HepG2 (cell line): ENCODE measurements around the gene AMBRA1. TPM values are rescaled to one million over a fixed set of nuclear protein-coding genes. Genes with fewer than 3 reads are reported as not detected.

ENCODE experiments used
- ATAC-seq: fragments of 200-7000 bp; cut with Tn5 transposase; 3 replicates; pipeline ENCODE4 v1.9.1; 2020; ENCODE audit warnings: mild to moderate bottlenecking, moderate library complexity
- BruUV-seq: library from RNA; stranded (reverse); fragments of 400-500 nt; replicated peaks from 2 replicates; lab custom pipeline; 2021; lab: Mats Ljungman, UMichigan
- CTCF ChIA-PET: fragments of 300-600 bp; formaldehyde crosslinking; extraction: SDS; loops from one replicate; lab custom pipeline; 2021; ENCODE audit warnings: low total read pairs, inconsistent platforms, low intra/inter-chr PET ratio; lab: Yijun Ruan, JAX
- POLR2A ChIA-PET: fragments of 350-600 bp; sonication (Branson Sonifier 250); formaldehyde crosslinking; loops from one replicate; lab custom pipeline; 2020; ENCODE audit warnings: antibody characterized with exemption, inconsistent platforms; lab: Yijun Ruan, JAX
- DNase-seq: peaks from one replicate; pipeline ENCODE4 v3.0.0-alpha.2; 2015; ENCODE audit warnings: low spot score
- FAIRE-seq: peaks from 3 replicates; lab custom pipeline; 2011; peaks lifted over from hg19 to GRCh38; lab: Jason Lieb, UNC
- H2AFZ ChIP-seq: one replicate; pipeline ENCODE4 v1.6.1; 2011; ENCODE audit warnings: low read length, inconsistent platforms
- H3K27ac ChIP-seq: fragments of 300-600 bp; 3 replicates; pipeline ENCODE4 v1.8.0; 2011; ENCODE audit warnings: mixed run types, mild to moderate bottlenecking, mixed read lengths, low read length, inconsistent platforms; ENCODE audit not compliant: insufficient read depth; ENCODE audit errors: extremely low read length
- H3K27me3 ChIP-seq, 2 experiments: fragments of 200-600 bp in 1 of 2; 2 replicates in 1 of 2; 3 replicates in 1 of 2; pipeline versions ENCODE4 v1.6.0 to v1.8.0; 2011; ENCODE audit warnings: low read length in 2 of 2, mild to moderate bottlenecking in 2 of 2, moderate library complexity in 2 of 2, inconsistent platforms in 1 of 2; ENCODE audit not compliant: insufficient read depth in 2 of 2, control insufficient read depth in 1 of 2
- H3K36me3 ChIP-seq, 2 experiments: fragments of 200-600 bp in 1 of 2; replicated peaks in 1 of 2; 2 replicates in 1 of 2; 3 replicates in 1 of 2; pipeline versions ENCODE4 v1.5.1 to v1.8.0; 2011; ENCODE audit warnings: low read length in 2 of 2, inconsistent platforms in 1 of 2; ENCODE audit not compliant: insufficient read depth in 2 of 2, control insufficient read depth in 1 of 2
- H3K4me1 ChIP-seq: 2 replicates; pipeline ENCODE4 v1.5.1; 2012; ENCODE audit warnings: low read length, inconsistent platforms; ENCODE audit not compliant: insufficient read depth
- H3K4me2 ChIP-seq: 2 replicates; pipeline ENCODE4 v1.6.0; 2011; ENCODE audit warnings: low read depth, low read length, inconsistent platforms
- H3K4me3 ChIP-seq, 3 experiments: fragments of 200-600 bp in 1 of 3; sonication (generic), shearing (Covaris generic) in 1 of 3; replicated peaks in 1 of 3; 2 replicates each; pipeline ENCODE4 v1.5.1; 2011 to 2016; ENCODE audit warnings: low read length in 3 of 3, inconsistent platforms in 2 of 3, low read depth in 2 of 3, mild to moderate bottlenecking in 2 of 3, control low read depth in 1 of 3, mixed read lengths in 1 of 3; ENCODE audit not compliant: insufficient read depth in 1 of 3
- H3K79me2 ChIP-seq: one replicate; pipeline ENCODE4 v1.6.1; 2011; ENCODE audit warnings: low read length, inconsistent platforms; ENCODE audit not compliant: insufficient read depth
- H3K9ac ChIP-seq: 2 replicates; pipeline ENCODE4 v1.6.0; 2011; ENCODE audit warnings: mild to moderate bottlenecking, low read depth, low read length, inconsistent platforms; ENCODE audit not compliant: insufficient read depth
- H3K9me3 ChIP-seq: 2 replicates; pipeline ENCODE4 v1.5.1; 2012; ENCODE audit warnings: mild to moderate bottlenecking, low read length
- H4K20me1 ChIP-seq: 2 replicates; pipeline ENCODE4 v1.6.0; 2011; ENCODE audit warnings: inconsistent platforms, mild to moderate bottlenecking, low read length, moderate library complexity; ENCODE audit not compliant: insufficient read depth
- HNF4G ChIP-seq, 2 experiments: sonication (generic) in 1 of 2; formaldehyde crosslinking in 1 of 2; IDR thresholded peaks; 2 replicates each; pipeline versions ENCODE4 v1.4.0 to v1.6.1; 2011 to 2020; ENCODE audit warnings: borderline replicate concordance in 2 of 2, low read depth in 2 of 2, mild to moderate bottlenecking in 2 of 2, low read length in 1 of 2, missing genetic modification reagents in 1 of 2, moderate library complexity in 1 of 2
- KMT2A ChIP-seq: sonication (generic); formaldehyde crosslinking; IDR thresholded peaks from 2 replicates; pipeline ENCODE4 v1.4.0; 2020; ENCODE audit warnings: missing genetic modification reagents
- MTF1 ChIP-seq: sonication (generic); formaldehyde crosslinking; IDR thresholded peaks from 2 replicates; pipeline ENCODE4 v1.5.0; 2020; ENCODE audit warnings: missing genetic modification reagents
- NRL ChIP-seq: sonication (generic); formaldehyde crosslinking; IDR thresholded peaks from 2 replicates; pipeline ENCODE4 v1.5.0; 2020; ENCODE audit warnings: missing genetic modification reagents, mild to moderate bottlenecking, moderate library complexity, borderline replicate concordance
- RCOR2 ChIP-seq: IDR thresholded peaks from 2 replicates; pipeline ENCODE4 v1.6.1; 2016; ENCODE audit warnings: missing biosample characterization, missing genetic modification reagents
- TOE1 ChIP-seq: sonication (generic); formaldehyde crosslinking; IDR thresholded peaks from 2 replicates; pipeline ENCODE4 v1.4.0; 2020; ENCODE audit warnings: mild to moderate bottlenecking, missing genetic modification reagents
- ZFAT ChIP-seq: sonication (generic); formaldehyde crosslinking; conservative IDR thresholded peaks from 2 replicates; pipeline ENCODE4 v1.8.1; 2023; ENCODE audit warnings: missing genetic modification reagents, inconsistent platforms
- ZMAT3 ChIP-seq: sonication (generic); formaldehyde crosslinking; conservative IDR thresholded peaks from 2 replicates; pipeline ENCODE4 v1.7.0; 2021; ENCODE audit warnings: missing genetic modification reagents
- ZNF180 ChIP-seq: sonication (generic); formaldehyde crosslinking; IDR thresholded peaks from 2 replicates; pipeline ENCODE4 v1.4.0; 2020; ENCODE audit warnings: low read depth, missing genetic modification reagents, borderline replicate concordance
- ZNF225 ChIP-seq: sonication (generic); formaldehyde crosslinking; IDR thresholded peaks from 2 replicates; pipeline ENCODE4 v1.4.0; 2020; ENCODE audit warnings: mild to moderate bottlenecking, missing genetic modification reagents
- ZSCAN12 ChIP-seq: sonication (generic); formaldehyde crosslinking; IDR thresholded peaks from 2 replicates; pipeline ENCODE4 v1.9.0; 2021; ENCODE audit warnings: mild to moderate bottlenecking, missing genetic modification reagents
- WGBS: methylation state at CpG from one replicate; pipeline ENCODE4 v1.1.6; 2017; ENCODE audit warnings: low lambda C conversion rate; 5-methylcytosine and 5-hydroxymethylcytosine counted together
- in situ Hi-C: cut with HindIII; loops from 2 replicates; pipeline ENCODE4 v1.10.0; 2017; ENCODE audit warnings: low pct_unique_long_range_greater_than_20kb; ENCODE audit not compliant: extremely low pct_ligation_motif_present
- intact Hi-C: fragments of 100-400 bp; cut with micrococcal nuclease; formaldehyde crosslinking; loops from one replicate; pipeline ENCODE4 v1.10.0; 2022; ENCODE audit not compliant: unreplicated experiment
- polyA plus RNA-seq, 8 experiments: library from polyadenylated mRNA; depleted of rRNA in 3 of 8; stranded (reverse) in 7 of 8; unstranded in 1 of 8; fragments of >200 nt; fragmentation: Illumina TruSeq in 4 of 8; extraction: Trizol in 4 of 8; gene quantifications; 2 replicates each; pipeline versions ENCODE4 v1.2.1 to v1.2.3, GENCODE V29; 2011 to 2016; ENCODE audit warnings: low read depth in 4 of 8, missing spikeins in 1 of 8, mixed read lengths in 1 of 8; ENCODE audit not compliant: insufficient read depth in 1 of 8
- total RNA-seq, 5 experiments: library from RNA; depleted of rRNA; stranded (reverse); fragments of >200 nt; fragmentation: Illumina TruSeq; extraction: Trizol; gene quantifications; 2 replicates each; pipeline ENCODE4 v1.2.3, GENCODE V29; 2016; ENCODE audit warnings: low read depth in 1 of 5
- TF ChIP-seq, protein P1 (sequence below): sonication (generic); formaldehyde crosslinking; IDR thresholded peaks from 2 replicates; pipeline ENCODE4 v1.4.0; 2020; ENCODE audit warnings: missing genetic modification reagents
- TF ChIP-seq, protein P2 (sequence below): sonication (generic); formaldehyde crosslinking; IDR thresholded peaks from 2 replicates; pipeline ENCODE4 v1.5.0; 2020; ENCODE audit warnings: mild to moderate bottlenecking, missing genetic modification reagents, borderline replicate concordance
- TF ChIP-seq, protein P3 (sequence below): IDR thresholded peaks from 2 replicates; pipeline ENCODE4 v1.6.1; 2016; ENCODE audit warnings: low read depth, control low read depth

The AMBRA1 gene
- total and polyA plus RNA-seq, 2 of the 13 experiments (the other 11 are each of a cell fraction or from before 2014, with no cell fraction given), result 15.7 to 26.0 TPM

DNA sequence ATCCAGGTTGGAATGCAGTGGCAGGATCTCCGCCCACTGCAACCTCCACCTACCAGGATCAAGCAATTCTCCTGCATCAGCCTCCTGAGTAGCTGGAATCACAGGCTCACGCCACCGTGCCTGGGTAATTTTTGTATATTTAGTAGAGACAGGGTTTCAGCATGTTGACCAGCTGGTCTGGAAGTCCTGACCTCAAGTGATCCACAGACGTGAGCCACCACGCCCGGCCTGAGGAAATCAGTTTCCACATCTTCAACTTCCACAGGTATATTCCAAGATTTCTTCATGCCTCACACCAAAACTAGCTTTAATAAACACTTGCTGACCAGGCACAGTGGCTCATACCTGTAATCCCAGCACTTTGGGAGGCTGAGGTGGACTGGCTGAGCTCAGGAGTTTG is 15.6 kb upstream of the AMBRA1 start:
- no TSS peak for BruUV-seq
- in situ Hi-C loops, result no loop called here
- no peak for DNase-seq
- H3K27me3 ChIP-seq, result no peaks in the 10 kb centered on the region
- no peaks in the 10 kb centered on the region for H4K20me1 ChIP-seq
- ChIA-PET CTCF (no interaction called here), POLR2A (no interaction called here)
- H3K4me2 ChIP-seq, result no peak overlapping the region
- no peaks in the 10 kb centered on the region for H3K79me2 ChIP-seq
- no peak overlapping the region for H3K9ac ChIP-seq
- ATAC-seq, result no peak
- no peak for FAIRE-seq
- H3K4me1 ChIP-seq, result peaks cover 31% of the 10 kb centered on the region
- no peaks in the 10 kb centered on the region for H3K36me3 ChIP-seq
- no peak overlapping the region for H3K4me3 ChIP-seq
- intact Hi-C loops, result no loop called here
- H3K9me3 ChIP-seq, result no peaks in the 10 kb centered on the region
- 90% methylated on average over 6 of the region's 6 CpGs for WGBS
- no peak overlapping the region for H2AFZ ChIP-seq
- H3K27ac ChIP-seq, result no peak overlapping the region
- TF ChIP-seq NRL (CRISPR knock-in tag), result no peak
- TF ChIP-seq, protein P1, sequence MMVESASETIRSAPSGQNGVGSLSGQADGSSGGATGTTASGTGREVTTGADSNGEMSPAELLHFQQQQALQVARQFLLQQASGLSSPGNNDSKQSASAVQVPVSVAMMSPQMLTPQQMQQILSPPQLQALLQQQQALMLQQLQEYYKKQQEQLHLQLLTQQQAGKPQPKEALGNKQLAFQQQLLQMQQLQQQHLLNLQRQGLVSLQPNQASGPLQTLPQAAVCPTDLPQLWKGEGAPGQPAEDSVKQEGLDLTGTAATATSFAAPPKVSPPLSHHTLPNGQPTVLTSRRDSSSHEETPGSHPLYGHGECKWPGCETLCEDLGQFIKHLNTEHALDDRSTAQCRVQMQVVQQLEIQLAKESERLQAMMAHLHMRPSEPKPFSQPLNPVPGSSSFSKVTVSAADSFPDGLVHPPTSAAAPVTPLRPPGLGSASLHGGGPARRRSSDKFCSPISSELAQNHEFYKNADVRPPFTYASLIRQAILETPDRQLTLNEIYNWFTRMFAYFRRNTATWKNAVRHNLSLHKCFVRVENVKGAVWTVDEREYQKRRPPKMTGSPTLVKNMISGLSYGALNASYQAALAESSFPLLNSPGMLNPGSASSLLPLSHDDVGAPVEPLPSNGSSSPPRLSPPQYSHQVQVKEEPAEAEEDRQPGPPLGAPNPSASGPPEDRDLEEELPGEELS (CRISPR knock-in tag), result no peak
- no peak for TF ChIP-seq ZFAT (CRISPR knock-in tag)
- TF ChIP-seq, protein P2, sequence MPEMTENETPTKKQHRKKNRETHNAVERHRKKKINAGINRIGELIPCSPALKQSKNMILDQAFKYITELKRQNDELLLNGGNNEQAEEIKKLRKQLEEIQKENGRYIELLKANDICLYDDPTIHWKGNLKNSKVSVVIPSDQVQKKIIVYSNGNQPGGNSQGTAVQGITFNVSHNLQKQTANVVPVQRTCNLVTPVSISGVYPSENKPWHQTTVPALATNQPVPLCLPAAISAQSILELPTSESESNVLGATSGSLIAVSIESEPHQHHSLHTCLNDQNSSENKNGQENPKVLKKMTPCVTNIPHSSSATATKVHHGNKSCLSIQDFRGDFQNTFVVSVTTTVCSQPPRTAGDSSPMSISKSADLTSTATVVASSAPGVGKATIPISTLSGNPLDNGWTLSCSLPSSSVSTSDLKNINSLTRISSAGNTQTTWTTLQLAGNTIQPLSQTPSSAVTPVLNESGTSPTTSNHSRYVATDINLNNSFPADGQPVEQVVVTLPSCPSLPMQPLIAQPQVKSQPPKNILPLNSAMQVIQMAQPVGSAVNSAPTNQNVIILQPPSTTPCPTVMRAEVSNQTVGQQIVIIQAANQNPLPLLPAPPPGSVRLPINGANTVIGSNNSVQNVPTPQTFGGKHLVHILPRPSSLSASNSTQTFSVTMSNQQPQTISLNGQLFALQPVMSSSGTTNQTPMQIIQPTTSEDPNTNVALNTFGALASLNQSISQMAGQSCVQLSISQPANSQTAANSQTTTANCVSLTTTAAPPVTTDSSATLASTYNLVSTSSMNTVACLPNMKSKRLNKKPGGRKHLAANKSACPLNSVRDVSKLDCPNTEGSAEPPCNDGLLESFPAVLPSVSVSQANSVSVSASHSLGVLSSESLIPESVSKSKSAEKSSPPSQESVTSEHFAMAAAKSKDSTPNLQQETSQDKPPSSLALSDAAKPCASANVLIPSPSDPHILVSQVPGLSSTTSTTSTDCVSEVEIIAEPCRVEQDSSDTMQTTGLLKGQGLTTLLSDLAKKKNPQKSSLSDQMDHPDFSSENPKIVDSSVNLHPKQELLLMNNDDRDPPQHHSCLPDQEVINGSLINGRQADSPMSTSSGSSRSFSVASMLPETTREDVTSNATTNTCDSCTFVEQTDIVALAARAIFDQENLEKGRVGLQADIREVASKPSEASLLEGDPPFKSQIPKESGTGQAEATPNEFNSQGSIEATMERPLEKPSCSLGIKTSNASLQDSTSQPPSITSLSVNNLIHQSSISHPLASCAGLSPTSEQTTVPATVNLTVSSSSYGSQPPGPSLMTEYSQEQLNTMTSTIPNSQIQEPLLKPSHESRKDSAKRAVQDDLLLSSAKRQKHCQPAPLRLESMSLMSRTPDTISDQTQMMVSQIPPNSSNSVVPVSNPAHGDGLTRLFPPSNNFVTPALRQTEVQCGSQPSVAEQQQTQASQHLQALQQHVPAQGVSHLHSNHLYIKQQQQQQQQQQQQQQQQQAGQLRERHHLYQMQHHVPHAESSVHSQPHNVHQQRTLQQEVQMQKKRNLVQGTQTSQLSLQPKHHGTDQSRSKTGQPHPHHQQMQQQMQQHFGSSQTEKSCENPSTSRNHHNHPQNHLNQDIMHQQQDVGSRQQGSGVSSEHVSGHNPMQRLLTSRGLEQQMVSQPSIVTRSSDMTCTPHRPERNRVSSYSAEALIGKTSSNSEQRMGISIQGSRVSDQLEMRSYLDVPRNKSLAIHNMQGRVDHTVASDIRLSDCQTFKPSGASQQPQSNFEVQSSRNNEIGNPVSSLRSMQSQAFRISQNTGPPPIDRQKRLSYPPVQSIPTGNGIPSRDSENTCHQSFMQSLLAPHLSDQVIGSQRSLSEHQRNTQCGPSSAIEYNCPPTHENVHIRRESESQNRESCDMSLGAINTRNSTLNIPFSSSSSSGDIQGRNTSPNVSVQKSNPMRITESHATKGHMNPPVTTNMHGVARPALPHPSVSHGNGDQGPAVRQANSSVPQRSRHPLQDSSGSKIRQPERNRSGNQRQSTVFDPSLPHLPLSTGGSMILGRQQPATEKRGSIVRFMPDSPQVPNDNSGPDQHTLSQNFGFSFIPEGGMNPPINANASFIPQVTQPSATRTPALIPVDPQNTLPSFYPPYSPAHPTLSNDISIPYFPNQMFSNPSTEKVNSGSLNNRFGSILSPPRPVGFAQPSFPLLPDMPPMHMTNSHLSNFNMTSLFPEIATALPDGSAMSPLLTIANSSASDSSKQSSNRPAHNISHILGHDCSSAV (CRISPR knock-in tag), result no peak
- TF ChIP-seq ZMAT3 (CRISPR knock-in tag), result no peak
- TF ChIP-seq KMT2A (CRISPR knock-in tag), result no peak
- no peak for TF ChIP-seq RCOR2 (CRISPR knock-in tag)
- TF ChIP-seq ZNF180 (CRISPR knock-in tag), result no peak
- TF ChIP-seq, protein P3, sequence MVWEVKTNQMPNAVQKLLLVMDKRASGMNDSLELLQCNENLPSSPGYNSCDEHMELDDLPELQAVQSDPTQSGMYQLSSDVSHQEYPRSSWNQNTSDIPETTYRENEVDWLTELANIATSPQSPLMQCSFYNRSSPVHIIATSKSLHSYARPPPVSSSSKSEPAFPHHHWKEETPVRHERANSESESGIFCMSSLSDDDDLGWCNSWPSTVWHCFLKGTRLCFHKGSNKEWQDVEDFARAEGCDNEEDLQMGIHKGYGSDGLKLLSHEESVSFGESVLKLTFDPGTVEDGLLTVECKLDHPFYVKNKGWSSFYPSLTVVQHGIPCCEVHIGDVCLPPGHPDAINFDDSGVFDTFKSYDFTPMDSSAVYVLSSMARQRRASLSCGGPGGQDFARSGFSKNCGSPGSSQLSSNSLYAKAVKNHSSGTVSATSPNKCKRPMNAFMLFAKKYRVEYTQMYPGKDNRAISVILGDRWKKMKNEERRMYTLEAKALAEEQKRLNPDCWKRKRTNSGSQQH (CRISPR knock-in tag), result no peak
- TF ChIP-seq ZNF225 (CRISPR knock-in tag), result no peak
- no peak for TF ChIP-seq MTF1 (CRISPR knock-in tag)
- TF ChIP-seq HNF4G (IDR thresholded peaks at IDR 0.05; ENCODE audit: borderline replicate concordance, low read depth, low read length), result no peak
- TF ChIP-seq HNF4G (CRISPR knock-in tag; IDR thresholded peaks at IDR 0.05; ENCODE audit: borderline replicate concordance, low read depth), result no peak
- TF ChIP-seq TOE1, result no peak
- TF ChIP-seq ZSCAN12 (CRISPR knock-in tag), result no peak
